Lower leg skin (tissue), 4 donors: Measurements from ENCODE around the gene GSN. TPM values are rescaled to one million over a fixed set of nuclear protein-coding genes. Genes with fewer than 3 reads are reported as not detected.

Experiments used
- DNase-seq, 2 donors: peaks; one replicate each; pipeline ENCODE4 v3.0.0-alpha.2; 2019; ENCODE audit warnings: low spot score in 2 of 2
- H3K4me3 ChIP-seq: fragments of 200-600 bp; sonication (generic); 2 replicates; pipeline ENCODE4 v1.5.1; 2017; ENCODE audit warnings: mild to moderate bottlenecking, low read depth; ENCODE audit not compliant: poor library complexity, severe bottlenecking
- POLR2A ChIP-seq, 2 donors: fragments of 450-650 bp; IDR thresholded peaks; one replicate each; pipeline ENCODE4 v1.6.1; 2016 to 2017; ENCODE audit warnings: antibody characterized with exemption in 2 of 2, mild to moderate bottlenecking in 1 of 2, moderate library complexity in 1 of 2
- WGBS, 2 donors: methylation state at CpG; one replicate each; pipeline ENCODE4 v1.1.5; 2018; 5-methylcytosine and 5-hydroxymethylcytosine counted together
- intact Hi-C: fragments of 100-400 bp; cut with DNase I; formaldehyde crosslinking; loops from one replicate; pipeline ENCODE4 v1.15.0; 2023; ENCODE audit warnings: low total_unique reads
- total RNA-seq, 4 donors: library from RNA; depleted of rRNA; stranded (reverse); fragments of >200 nt; gene quantifications; one replicate each; pipeline ENCODE4 v1.1.0, GENCODE V29; 2016
- TF ChIP-seq, protein P1 (sequence below), 3 donors: fragments of 450-650 bp; IDR thresholded peaks; one replicate each; pipeline ENCODE4 v1.5.1; 2016; ENCODE audit warnings: antibody characterized with exemption in 3 of 3, mild to moderate bottlenecking in 3 of 3, moderate library complexity in 2 of 3

GSN gene
- 1,000 to 10,000 TPM in 2 of 4 donors, 100 to 1,000 TPM in 2; 835 to 2,031 (median 1,042) TPM for total RNA-seq

DNA sequence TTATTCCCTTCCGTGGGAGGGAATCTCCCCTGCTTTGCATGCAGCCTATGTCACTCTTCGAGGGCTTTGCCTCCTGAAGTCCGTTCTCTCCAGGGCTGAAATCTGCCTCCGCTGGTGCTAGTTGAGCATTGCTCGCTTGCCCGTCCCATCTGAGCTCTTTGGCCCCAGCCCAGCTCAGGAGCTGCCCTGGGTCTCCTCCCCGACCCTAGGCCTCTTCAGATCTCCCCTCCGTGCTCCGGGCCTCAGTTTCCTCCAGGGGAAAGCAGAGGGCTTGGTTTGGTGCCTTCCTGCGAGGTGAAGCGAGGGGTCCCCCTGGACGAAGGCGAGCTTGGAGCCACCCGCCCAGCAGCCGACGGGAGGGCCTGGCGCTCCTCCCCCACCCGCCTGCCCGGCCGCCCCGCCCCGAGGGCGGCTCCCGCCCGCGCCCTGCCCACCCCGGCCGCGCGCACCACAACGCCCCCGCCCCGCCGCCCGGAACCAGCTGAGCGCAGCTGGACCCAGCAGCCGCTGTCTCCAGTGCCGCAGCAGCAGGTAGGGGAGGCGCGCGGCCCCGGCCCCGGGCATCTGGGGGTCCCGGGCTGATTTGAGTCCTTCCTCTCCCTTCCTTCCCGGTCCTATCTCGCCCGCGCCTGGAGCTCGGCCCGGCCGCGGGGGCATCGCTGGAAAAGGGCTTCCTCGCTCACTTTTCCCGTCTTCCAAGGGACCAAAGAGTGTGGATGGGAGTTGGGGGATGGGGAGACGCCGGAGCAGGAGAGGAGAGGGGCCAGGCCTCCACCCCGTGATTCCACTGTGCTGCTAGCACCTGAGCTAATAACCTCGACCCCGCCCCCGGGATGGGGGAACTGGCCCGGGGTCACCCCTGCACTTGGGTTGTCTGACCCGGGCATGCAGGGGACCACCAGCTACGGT lies at the start of gene GSN:
GSN (plus strand) TSS at position 474 of the 909 bp plus-strand sequence. CDS start 33,810 bp downstream, outside the sequence.
- 0 to 2% methylated on average over 20 to 29 of the region's 64 CpGs for WGBS, 2 donors
- DNase-seq: peak; percentile 75 to 97
- TF ChIP-seq POLR2A (IDR thresholded peaks at IDR 0.05): no peak
- TF ChIP-seq, protein P1, sequence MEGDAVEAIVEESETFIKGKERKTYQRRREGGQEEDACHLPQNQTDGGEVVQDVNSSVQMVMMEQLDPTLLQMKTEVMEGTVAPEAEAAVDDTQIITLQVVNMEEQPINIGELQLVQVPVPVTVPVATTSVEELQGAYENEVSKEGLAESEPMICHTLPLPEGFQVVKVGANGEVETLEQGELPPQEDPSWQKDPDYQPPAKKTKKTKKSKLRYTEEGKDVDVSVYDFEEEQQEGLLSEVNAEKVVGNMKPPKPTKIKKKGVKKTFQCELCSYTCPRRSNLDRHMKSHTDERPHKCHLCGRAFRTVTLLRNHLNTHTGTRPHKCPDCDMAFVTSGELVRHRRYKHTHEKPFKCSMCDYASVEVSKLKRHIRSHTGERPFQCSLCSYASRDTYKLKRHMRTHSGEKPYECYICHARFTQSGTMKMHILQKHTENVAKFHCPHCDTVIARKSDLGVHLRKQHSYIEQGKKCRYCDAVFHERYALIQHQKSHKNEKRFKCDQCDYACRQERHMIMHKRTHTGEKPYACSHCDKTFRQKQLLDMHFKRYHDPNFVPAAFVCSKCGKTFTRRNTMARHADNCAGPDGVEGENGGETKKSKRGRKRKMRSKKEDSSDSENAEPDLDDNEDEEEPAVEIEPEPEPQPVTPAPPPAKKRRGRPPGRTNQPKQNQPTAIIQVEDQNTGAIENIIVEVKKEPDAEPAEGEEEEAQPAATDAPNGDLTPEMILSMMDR (IDR thresholded peaks at IDR 0.05): no peak
- H3K4me3 ChIP-seq: peak within 1 kb of the TSS; percentile 66
- intact Hi-C loops: no loop called here

DNA sequence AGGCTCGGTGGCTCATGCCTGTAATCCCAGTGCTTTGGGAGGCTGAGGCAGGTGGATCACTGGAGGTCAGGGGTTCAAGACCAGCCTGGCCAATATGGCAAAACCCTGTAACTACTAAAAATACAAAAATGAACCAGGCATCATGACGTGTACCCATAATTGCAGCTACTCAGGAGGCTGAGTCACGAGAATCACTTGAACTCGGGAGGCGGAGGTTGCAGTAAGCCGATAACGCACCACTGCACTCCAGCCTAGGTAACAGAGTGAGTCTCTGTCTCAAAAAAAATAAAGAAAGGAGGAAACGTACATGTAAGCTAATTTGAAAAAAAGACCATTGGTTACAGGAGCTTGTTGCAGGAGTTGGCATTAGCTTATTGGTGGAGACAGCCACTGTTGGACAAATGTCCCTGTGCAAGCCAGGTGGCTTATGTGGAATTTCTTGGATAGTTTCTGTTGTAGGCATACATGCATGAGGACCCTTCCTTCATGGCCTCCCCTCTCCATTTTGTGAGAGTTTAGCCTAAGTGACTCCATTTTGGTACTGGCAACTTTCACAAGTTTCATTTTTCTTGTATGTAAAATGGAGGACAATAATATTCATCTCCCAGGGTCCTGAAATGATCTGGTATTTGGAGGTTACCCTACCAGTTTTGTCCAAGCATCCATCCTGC lies 49.5 kb upstream of the GSN start:
- TF ChIP-seq, protein P1 (IDR thresholded peaks at IDR 0.05): no peak
- TF ChIP-seq POLR2A (IDR thresholded peaks at IDR 0.05): no peak
- no peak overlapping the region for H3K4me3 ChIP-seq
- no peak for DNase-seq
- WGBS, 2 donors: 96% methylated on average over 8 of the region's 8 CpGs
- intact Hi-C loops: loop anchor here (10.0 kb wide), 1 partner anchor 96 kb away; no protein-coding TSS in a partner anchor

DNA sequence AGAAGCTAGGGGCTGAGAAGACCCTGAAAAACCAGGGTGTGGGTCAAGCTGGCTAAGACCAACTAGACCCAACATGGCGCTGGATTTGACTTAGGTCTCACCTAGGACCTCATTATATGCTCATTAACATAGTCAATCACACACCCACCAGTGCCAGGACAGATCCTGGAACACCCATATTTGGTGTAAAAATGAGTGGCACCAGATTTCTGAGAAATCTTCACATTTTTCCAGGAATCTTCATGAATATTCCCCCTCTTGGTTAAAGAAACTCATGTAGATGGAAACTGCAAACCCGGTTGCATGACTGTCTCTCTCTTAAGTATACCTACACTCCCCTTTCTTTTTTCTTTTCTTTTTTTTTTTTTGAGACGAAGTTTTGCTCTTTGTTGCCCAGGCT lies 48.4 kb upstream of the GSN start:
- DNase-seq: no peak
- H3K4me3 ChIP-seq: no peak overlapping the region
- WGBS, 2 donors: 88 to 94% methylated on average over 3 of the region's 3 CpGs
- TF ChIP-seq, protein P1 (IDR thresholded peaks at IDR 0.05): no peak
- TF ChIP-seq POLR2A (IDR thresholded peaks at IDR 0.05): no peak
- intact Hi-C loops: loop anchor here (10.0 kb wide), 1 partner anchor 95 kb away; no protein-coding TSS in a partner anchor

DNA sequence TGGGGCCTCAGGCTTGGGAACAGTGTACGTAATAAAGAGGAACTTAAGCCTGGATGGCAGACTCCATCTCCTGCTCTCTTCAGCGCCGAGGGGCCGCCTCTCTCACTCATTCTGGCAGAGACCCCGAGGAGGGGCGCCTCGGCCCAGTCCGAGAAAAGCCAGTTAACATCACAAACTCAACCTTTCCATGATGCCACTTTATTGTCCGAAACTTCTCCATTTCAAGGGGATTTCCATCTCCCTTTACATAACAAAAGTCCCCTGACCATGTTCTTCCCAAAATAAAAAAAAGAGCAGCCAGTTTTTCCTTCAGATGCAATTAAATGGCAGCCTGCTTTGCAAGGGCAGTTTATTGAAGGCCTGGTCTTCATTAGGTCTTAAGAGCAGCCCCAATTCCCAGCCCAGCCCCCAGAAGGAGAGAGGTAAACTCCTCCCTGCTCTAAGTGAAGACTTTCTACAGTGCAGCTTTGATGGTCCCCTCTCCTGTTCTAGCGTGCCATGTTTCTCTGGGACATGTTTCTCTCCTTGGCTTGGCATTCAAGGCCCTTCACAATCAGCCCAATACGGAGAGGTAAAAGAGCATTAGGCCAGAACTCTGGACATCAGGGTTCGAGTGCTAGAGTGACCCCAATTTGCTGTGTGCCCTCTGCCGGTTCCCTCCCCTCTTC lies 46.8 kb upstream of the GSN start:
- intact Hi-C loops: loop anchor here (5.0 kb wide), 1 partner anchor 36 kb away; no protein-coding TSS in a partner anchor
- no peak for DNase-seq
- TF ChIP-seq, protein P1 (IDR thresholded peaks at IDR 0.05): no peak
- WGBS, 2 donors: 68 to 74% methylated on average over 13 of the region's 13 CpGs
- H3K4me3 ChIP-seq: no peak overlapping the region

DNA sequence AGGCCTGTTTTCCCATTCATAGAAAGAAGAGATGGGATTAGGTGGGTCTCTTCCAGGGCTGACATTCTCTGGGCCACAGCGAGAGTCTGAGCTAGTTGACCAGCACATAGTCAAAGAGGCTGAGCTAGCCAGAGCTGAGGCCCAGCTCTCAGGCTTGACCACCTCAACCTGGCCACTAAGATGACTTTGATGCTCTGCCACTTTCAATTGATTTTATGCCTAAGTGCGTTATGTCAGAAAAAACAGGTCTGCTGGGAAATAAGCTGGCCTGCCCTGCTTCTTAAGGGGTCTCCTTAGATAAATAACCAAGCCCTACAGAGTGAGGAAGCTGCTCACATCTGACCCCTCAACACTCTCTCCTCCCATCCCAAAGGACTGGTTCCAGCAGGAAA lies 46.3 kb upstream of the GSN start:
- no peak overlapping the region for H3K4me3 ChIP-seq
- no peak for DNase-seq
- WGBS, 2 donors: 97 to 100% methylated on average over 2 of the region's 2 CpGs
- intact Hi-C loops: loop anchor here (5.0 kb wide), 1 partner anchor 36 kb away; no protein-coding TSS in a partner anchor
- no peak for TF ChIP-seq POLR2A (IDR thresholded peaks at IDR 0.05)
- TF ChIP-seq, protein P1 (IDR thresholded peaks at IDR 0.05): no peak
